Suprapubic skin (tissue), 4 donors: ENCODE measurements around the gene CALN1. TPM values are rescaled to one million over a fixed set of nuclear protein-coding genes. Genes with fewer than 3 reads are reported as not detected.

Source experiments
- DNase-seq, 2 donors: peaks; one replicate each; pipeline ENCODE4 v3.0.0-alpha.2; 2019; ENCODE audit warnings: low spot score in 2 of 2
- H3K27ac ChIP-seq: fragments of 200-600 bp; sonication (generic); one replicate; pipeline ENCODE4 v1.5.1; 2019
- H3K27me3 ChIP-seq: fragments of 200-600 bp; sonication (generic); one replicate; pipeline ENCODE4 v1.5.1; 2019
- H3K36me3 ChIP-seq: fragments of 200-600 bp; sonication (generic); one replicate; pipeline ENCODE4 v1.5.1; 2019
- H3K4me1 ChIP-seq: fragments of 200-600 bp; sonication (generic); one replicate; pipeline ENCODE4 v1.5.1; 2019
- H3K4me3 ChIP-seq: fragments of 200-600 bp; sonication (generic); one replicate; pipeline ENCODE4 v1.5.1; 2019; ENCODE audit warnings: mild to moderate bottlenecking
- H3K9me3 ChIP-seq: fragments of 200-600 bp; sonication (generic); one replicate; pipeline ENCODE4 v1.5.1; 2019
- EP300 ChIP-seq: sonication (generic); formaldehyde crosslinking; IDR thresholded peaks from one replicate; pipeline ENCODE4 v1.6.1; 2017; ENCODE audit warnings: antibody characterized with exemption
- POLR2A ChIP-seq, 2 donors: fragments of 450-650 bp; IDR thresholded peaks; one replicate each; pipeline ENCODE4 v1.6.1; 2017; ENCODE audit warnings: antibody characterized with exemption in 2 of 2, mild to moderate bottlenecking in 2 of 2, moderate library complexity in 2 of 2
- POLR2AphosphoS5 ChIP-seq, 3 donors: sonication (generic); formaldehyde crosslinking; IDR thresholded peaks; one replicate each; pipeline ENCODE4 v1.6.1; 2017; ENCODE audit warnings: antibody characterized with exemption in 3 of 3
- WGBS: methylation state at CpG from one replicate; pipeline ENCODE4 v1.1.5; 2018; 5-methylcytosine and 5-hydroxymethylcytosine counted together
- total RNA-seq, 4 donors: library from RNA; depleted of rRNA; stranded (reverse); fragments of >200 nt; gene quantifications; one replicate each; pipeline ENCODE4 v1.1.0, GENCODE V29; 2016
- TF ChIP-seq, protein P1 (sequence below), 2 donors: fragments of 200-600 bp in 1 of 2; fragments of 450-650 bp in 1 of 2; sonication (generic) in 1 of 2; IDR thresholded peaks; one replicate each; pipeline ENCODE4 v1.5.1; 2016 to 2019; ENCODE audit warnings: antibody characterized with exemption in 2 of 2, mild to moderate bottlenecking in 1 of 2, moderate library complexity in 1 of 2

CALN1 gene
- total RNA-seq, 4 donors from 2014 or later, result 0.91 to 10.0 (median 3.9) TPM

- no peaks in the 10 kb centered on the region for H3K9me3 ChIP-seq
- 55% methylated on average over 9 of the region's 9 CpGs for WGBS
- H3K4me3 ChIP-seq, result no peak overlapping the region
- TF ChIP-seq POLR2A (IDR thresholded peaks at IDR 0.05) (no peak), EP300 (no peak), POLR2AphosphoS5 (IDR thresholded peaks at IDR 0.05) (no peak)
- TF ChIP-seq, protein P1, sequence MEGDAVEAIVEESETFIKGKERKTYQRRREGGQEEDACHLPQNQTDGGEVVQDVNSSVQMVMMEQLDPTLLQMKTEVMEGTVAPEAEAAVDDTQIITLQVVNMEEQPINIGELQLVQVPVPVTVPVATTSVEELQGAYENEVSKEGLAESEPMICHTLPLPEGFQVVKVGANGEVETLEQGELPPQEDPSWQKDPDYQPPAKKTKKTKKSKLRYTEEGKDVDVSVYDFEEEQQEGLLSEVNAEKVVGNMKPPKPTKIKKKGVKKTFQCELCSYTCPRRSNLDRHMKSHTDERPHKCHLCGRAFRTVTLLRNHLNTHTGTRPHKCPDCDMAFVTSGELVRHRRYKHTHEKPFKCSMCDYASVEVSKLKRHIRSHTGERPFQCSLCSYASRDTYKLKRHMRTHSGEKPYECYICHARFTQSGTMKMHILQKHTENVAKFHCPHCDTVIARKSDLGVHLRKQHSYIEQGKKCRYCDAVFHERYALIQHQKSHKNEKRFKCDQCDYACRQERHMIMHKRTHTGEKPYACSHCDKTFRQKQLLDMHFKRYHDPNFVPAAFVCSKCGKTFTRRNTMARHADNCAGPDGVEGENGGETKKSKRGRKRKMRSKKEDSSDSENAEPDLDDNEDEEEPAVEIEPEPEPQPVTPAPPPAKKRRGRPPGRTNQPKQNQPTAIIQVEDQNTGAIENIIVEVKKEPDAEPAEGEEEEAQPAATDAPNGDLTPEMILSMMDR (IDR thresholded peaks at IDR 0.05), result no peak
- H3K27me3 ChIP-seq, result no peaks in the 10 kb centered on the region
- H3K36me3 ChIP-seq, result no peaks in the 10 kb centered on the region
- no peak for DNase-seq
- no peak overlapping the region for H3K27ac ChIP-seq
- H3K4me1 ChIP-seq, result no peaks in the 10 kb centered on the region
Measured at GRCh38 chr7:71851776-71852498, 560.2 kb downstream of the CALN1 start.

GRCh38 chr7:71846160-71846559 is 566.0 kb downstream of the CALN1 start:
- Histone ChIP-seq H3K4me1 (no peaks in the 10 kb centered on the region), H3K9me3 (no peaks in the 10 kb centered on the region), H3K36me3 (no peaks in the 10 kb centered on the region), H3K27ac (no peak overlapping the region), H3K4me3 (no peak overlapping the region), H3K27me3 (no peaks in the 10 kb centered on the region)
- 73% methylated on average over 9 of the region's 9 CpGs for WGBS
- TF ChIP-seq POLR2A (IDR thresholded peaks at IDR 0.05) (no peak), POLR2AphosphoS5 (IDR thresholded peaks at IDR 0.05) (no peak), EP300 (no peak)
- TF ChIP-seq, protein P1 (IDR thresholded peaks at IDR 0.05), result no peak
- no peak for DNase-seq

GRCh38 chr7:71843676-71844075 is 568.5 kb downstream of the CALN1 start:
- whole genome bisulfite sequencing, result 41% methylated on average over 4 of the region's 4 CpGs
- no peak overlapping the region for H3K27ac ChIP-seq
- H3K27me3 ChIP-seq, result no peaks in the 10 kb centered on the region
- H3K36me3 ChIP-seq, result no peaks in the 10 kb centered on the region
- no peaks in the 10 kb centered on the region for H3K9me3 ChIP-seq
- H3K4me3 ChIP-seq, result no peak overlapping the region
- no peaks in the 10 kb centered on the region for H3K4me1 ChIP-seq
- DNase-seq, result no peak
- TF ChIP-seq POLR2AphosphoS5 (IDR thresholded peaks at IDR 0.05) (no peak), EP300 (no peak), POLR2A (IDR thresholded peaks at IDR 0.05) (no peak)
- TF ChIP-seq, protein P1 (IDR thresholded peaks at IDR 0.05), result no peak

GRCh38 chr7:71842786-71843185 is 569.4 kb downstream of the CALN1 start:
- no peak for DNase-seq
- H3K4me1 ChIP-seq, result no peaks in the 10 kb centered on the region
- H3K27ac ChIP-seq, result no peak overlapping the region
- TF ChIP-seq, protein P1 (IDR thresholded peaks at IDR 0.05), result no peak
- no peak for TF ChIP-seq POLR2A (IDR thresholded peaks at IDR 0.05)
- TF ChIP-seq EP300, result no peak
- no peak for TF ChIP-seq POLR2AphosphoS5 (IDR thresholded peaks at IDR 0.05)
- H3K4me3 ChIP-seq, result no peak overlapping the region
- H3K36me3 ChIP-seq, result no peaks in the 10 kb centered on the region
- H3K9me3 ChIP-seq, result no peaks in the 10 kb centered on the region
- 58% methylated on average over 3 of the region's 3 CpGs for WGBS
- H3K27me3 ChIP-seq, result no peaks in the 10 kb centered on the region

DNA sequence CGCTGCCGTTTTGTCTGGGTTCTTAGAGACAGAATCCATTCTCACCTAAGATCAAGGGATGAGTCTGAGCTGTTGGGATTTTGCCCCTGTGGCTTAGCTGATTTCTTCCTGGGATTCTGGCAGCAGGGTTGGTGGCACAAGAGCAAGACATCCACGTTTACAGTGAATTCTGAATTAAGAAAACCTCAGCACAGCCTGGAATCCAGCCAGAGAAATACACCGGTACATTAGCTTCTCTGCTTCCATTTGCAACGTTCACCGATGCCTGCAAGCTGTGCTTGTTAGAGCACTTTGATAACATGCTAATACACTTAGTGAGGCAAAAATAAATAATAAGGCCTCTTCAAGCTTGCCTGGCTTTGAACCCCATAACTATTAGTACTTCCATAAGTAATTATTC is 569.8 kb downstream of the CALN1 start:
- H3K9me3 ChIP-seq, result no peaks in the 10 kb centered on the region
- no peak for DNase-seq

More for the DNA sequence above, 569.8 kb downstream of the CALN1 start:
- Histone ChIP-seq H3K36me3 (no peaks in the 10 kb centered on the region), H3K4me3 (no peak overlapping the region), H3K27ac (no peak overlapping the region), H3K4me1 (no peaks in the 10 kb centered on the region), H3K27me3 (no peaks in the 10 kb centered on the region)
- no peak for TF ChIP-seq POLR2A (IDR thresholded peaks at IDR 0.05)
- TF ChIP-seq EP300, result no peak
- TF ChIP-seq, protein P1 (IDR thresholded peaks at IDR 0.05), result no peak
- no peak for TF ChIP-seq POLR2AphosphoS5 (IDR thresholded peaks at IDR 0.05)
- WGBS, result 45% methylated on average over 5 of the region's 6 CpGs
